HepG2 (cell line): Measurements from ENCODE around the gene RPL26. TPM values are rescaled to one million over a fixed set of nuclear protein-coding genes. Genes with fewer than 3 reads are reported as not detected.

Experiments
- CBFB ChIP-seq: sonication (generic); formaldehyde crosslinking; IDR thresholded peaks from 2 replicates; pipeline ENCODE4 v1.4.0; 2020; ENCODE audit warnings: missing genetic modification reagents
- CEBPG ChIP-seq: IDR thresholded peaks from 2 replicates; pipeline ENCODE4 v1.6.1; 2016
- CENPT ChIP-seq: sonication (generic); formaldehyde crosslinking; IDR thresholded peaks from 2 replicates; pipeline ENCODE4 v1.8.0; 2022; ENCODE audit warnings: low read depth, mild to moderate bottlenecking, moderate library complexity, missing genetic modification reagents
- HNRNPK ChIP-seq: fragments of 200-400 bp; formaldehyde crosslinking; IDR thresholded peaks from 2 replicates; pipeline ENCODE4 v1.6.1; 2018; ENCODE audit warnings: low read length, low read depth, moderate library complexity, mild to moderate bottlenecking; ENCODE audit not compliant: poor library complexity, severe bottlenecking
- JUND ChIP-seq: sonication (generic); formaldehyde crosslinking; IDR thresholded peaks from 2 replicates; pipeline ENCODE4 v1.8.0; 2022; ENCODE audit warnings: mild to moderate bottlenecking, missing genetic modification reagents
- KLF9 ChIP-seq: IDR thresholded peaks from 2 replicates; pipeline ENCODE4 v1.6.1; 2016; ENCODE audit warnings: low read depth
- NR2C2 ChIP-seq: sonication (generic); formaldehyde crosslinking; IDR thresholded peaks from 2 replicates; pipeline ENCODE4 v1.4.0; 2020; ENCODE audit warnings: missing genetic modification reagents, mild to moderate bottlenecking, moderate library complexity, borderline replicate concordance
- SIX4 ChIP-seq: sonication (generic); formaldehyde crosslinking; IDR thresholded peaks from 2 replicates; pipeline ENCODE4 v1.4.0; 2020; ENCODE audit warnings: missing genetic modification reagents
- YEATS4 ChIP-seq: sonication (generic); formaldehyde crosslinking; IDR thresholded peaks from 2 replicates; pipeline ENCODE4 v1.4.0; 2020; ENCODE audit warnings: missing genetic modification reagents, borderline replicate concordance
- ZBTB38 ChIP-seq: sonication (generic); formaldehyde crosslinking; IDR thresholded peaks from 2 replicates; pipeline ENCODE4 v1.5.1; 2020; ENCODE audit warnings: mild to moderate bottlenecking, missing genetic modification reagents
- ZFP36L2 ChIP-seq: sonication (generic); formaldehyde crosslinking; IDR thresholded peaks from 2 replicates; pipeline ENCODE4 v1.4.0; 2020; ENCODE audit warnings: missing genetic modification reagents
- ZFP37 ChIP-seq: sonication (generic); formaldehyde crosslinking; IDR thresholded peaks from 2 replicates; pipeline ENCODE4 v1.4.0; 2020; ENCODE audit warnings: missing genetic modification reagents, borderline replicate concordance
- ZNF230 ChIP-seq: sonication (generic); formaldehyde crosslinking; IDR thresholded peaks from 2 replicates; pipeline ENCODE4 v1.4.0; 2020; ENCODE audit warnings: mild to moderate bottlenecking, missing genetic modification reagents
- ZNF446 ChIP-seq: sonication (generic); formaldehyde crosslinking; IDR thresholded peaks from 2 replicates; pipeline ENCODE4 v1.5.0; 2020; ENCODE audit warnings: mild to moderate bottlenecking, missing genetic modification reagents
- ZNF724P ChIP-seq: sonication (generic); formaldehyde crosslinking; IDR thresholded peaks from 2 replicates; pipeline ENCODE4 v1.8.0; 2022; ENCODE audit warnings: missing genetic modification reagents, borderline replicate concordance
- ZNF883 ChIP-seq: sonication (generic); formaldehyde crosslinking; IDR thresholded peaks from 2 replicates; pipeline ENCODE4 v1.5.1; 2020; ENCODE audit warnings: mild to moderate bottlenecking, missing genetic modification reagents; ENCODE audit errors: not compliant biosample characterization
- ZSCAN30 ChIP-seq: sonication (generic); formaldehyde crosslinking; IDR thresholded peaks from 2 replicates; pipeline ENCODE4 v1.5.0; 2020; ENCODE audit warnings: mild to moderate bottlenecking, missing genetic modification reagents
- polyA plus RNA-seq, 8 experiments: library from polyadenylated mRNA; depleted of rRNA in 3 of 8; stranded (reverse) in 7 of 8; unstranded in 1 of 8; fragments of >200 nt; fragmentation: Illumina TruSeq in 4 of 8; extraction: Trizol in 4 of 8; gene quantifications; 2 replicates each; pipeline versions ENCODE4 v1.2.1 to v1.2.3, GENCODE V29; 2011 to 2016; ENCODE audit warnings: low read depth in 4 of 8, missing spikeins in 1 of 8, mixed read lengths in 1 of 8; ENCODE audit not compliant: insufficient read depth in 1 of 8
- total RNA-seq, 5 experiments: library from RNA; depleted of rRNA; stranded (reverse); fragments of >200 nt; fragmentation: Illumina TruSeq; extraction: Trizol; gene quantifications; 2 replicates each; pipeline ENCODE4 v1.2.3, GENCODE V29; 2016; ENCODE audit warnings: low read depth in 1 of 5
- TF ChIP-seq, protein P1 (sequence below): sonication (generic); formaldehyde crosslinking; IDR thresholded peaks from one replicate; pipeline ENCODE4 v1.5.1; 2020; ENCODE audit warnings: mild to moderate bottlenecking, missing genetic modification reagents; ENCODE audit errors: not compliant biosample characterization
- TF ChIP-seq, protein P2 (sequence below): sonication (generic); formaldehyde crosslinking; conservative IDR thresholded peaks from 2 replicates; pipeline ENCODE4 v1.8.1; 2023; ENCODE audit warnings: missing genetic modification reagents

The RPL26 gene
- total and polyA plus RNA-seq, 2 of the 13 experiments (the other 11 are each of a cell fraction or from before 2014, with no cell fraction given): 2,817 to 3,529 TPM

DNA sequence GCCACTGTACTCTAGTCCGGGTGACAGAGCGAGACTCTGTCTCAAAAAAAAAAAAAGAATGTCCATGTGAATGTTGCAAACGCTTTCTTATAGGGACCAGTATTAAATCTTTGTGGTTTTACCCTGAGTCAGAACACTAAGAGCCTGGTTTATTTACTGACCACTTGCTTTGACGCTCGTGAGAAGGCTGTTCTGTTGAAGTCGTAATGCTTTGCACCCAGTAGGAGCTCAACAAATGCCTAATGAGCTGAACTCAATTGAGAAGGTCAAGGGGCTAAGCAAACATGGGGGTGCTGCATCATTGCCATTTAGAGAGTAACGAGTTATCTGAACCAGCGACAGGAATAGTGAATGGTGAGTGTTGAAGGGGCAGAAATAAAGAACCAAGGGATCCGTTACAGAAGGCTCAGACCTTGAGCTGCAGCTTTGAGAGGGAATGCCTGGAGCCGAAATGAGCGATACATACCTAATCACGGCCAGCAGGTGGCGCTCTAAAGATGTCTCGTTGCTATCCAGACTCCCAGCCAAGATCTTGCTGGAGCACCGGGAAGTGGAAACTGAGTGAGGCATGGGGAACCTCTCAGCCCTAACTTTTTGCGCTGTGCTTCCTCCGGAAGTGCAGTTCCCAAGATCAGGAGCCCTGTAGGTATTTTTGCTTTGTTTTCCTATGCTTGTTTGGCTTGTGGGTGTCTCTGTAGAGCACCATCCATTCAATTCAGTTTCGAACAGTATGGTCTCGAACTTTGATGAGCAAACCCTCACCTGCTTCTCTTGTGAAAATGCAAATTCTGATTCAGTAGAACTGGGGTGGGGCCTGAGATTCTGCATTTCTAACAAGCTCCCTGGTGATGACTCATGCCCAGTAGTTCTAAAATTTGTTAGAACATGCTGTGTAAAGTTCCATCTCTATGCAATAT is 27.2 kb upstream of the RPL26 start (continued):
- TF ChIP-seq, protein P1, sequence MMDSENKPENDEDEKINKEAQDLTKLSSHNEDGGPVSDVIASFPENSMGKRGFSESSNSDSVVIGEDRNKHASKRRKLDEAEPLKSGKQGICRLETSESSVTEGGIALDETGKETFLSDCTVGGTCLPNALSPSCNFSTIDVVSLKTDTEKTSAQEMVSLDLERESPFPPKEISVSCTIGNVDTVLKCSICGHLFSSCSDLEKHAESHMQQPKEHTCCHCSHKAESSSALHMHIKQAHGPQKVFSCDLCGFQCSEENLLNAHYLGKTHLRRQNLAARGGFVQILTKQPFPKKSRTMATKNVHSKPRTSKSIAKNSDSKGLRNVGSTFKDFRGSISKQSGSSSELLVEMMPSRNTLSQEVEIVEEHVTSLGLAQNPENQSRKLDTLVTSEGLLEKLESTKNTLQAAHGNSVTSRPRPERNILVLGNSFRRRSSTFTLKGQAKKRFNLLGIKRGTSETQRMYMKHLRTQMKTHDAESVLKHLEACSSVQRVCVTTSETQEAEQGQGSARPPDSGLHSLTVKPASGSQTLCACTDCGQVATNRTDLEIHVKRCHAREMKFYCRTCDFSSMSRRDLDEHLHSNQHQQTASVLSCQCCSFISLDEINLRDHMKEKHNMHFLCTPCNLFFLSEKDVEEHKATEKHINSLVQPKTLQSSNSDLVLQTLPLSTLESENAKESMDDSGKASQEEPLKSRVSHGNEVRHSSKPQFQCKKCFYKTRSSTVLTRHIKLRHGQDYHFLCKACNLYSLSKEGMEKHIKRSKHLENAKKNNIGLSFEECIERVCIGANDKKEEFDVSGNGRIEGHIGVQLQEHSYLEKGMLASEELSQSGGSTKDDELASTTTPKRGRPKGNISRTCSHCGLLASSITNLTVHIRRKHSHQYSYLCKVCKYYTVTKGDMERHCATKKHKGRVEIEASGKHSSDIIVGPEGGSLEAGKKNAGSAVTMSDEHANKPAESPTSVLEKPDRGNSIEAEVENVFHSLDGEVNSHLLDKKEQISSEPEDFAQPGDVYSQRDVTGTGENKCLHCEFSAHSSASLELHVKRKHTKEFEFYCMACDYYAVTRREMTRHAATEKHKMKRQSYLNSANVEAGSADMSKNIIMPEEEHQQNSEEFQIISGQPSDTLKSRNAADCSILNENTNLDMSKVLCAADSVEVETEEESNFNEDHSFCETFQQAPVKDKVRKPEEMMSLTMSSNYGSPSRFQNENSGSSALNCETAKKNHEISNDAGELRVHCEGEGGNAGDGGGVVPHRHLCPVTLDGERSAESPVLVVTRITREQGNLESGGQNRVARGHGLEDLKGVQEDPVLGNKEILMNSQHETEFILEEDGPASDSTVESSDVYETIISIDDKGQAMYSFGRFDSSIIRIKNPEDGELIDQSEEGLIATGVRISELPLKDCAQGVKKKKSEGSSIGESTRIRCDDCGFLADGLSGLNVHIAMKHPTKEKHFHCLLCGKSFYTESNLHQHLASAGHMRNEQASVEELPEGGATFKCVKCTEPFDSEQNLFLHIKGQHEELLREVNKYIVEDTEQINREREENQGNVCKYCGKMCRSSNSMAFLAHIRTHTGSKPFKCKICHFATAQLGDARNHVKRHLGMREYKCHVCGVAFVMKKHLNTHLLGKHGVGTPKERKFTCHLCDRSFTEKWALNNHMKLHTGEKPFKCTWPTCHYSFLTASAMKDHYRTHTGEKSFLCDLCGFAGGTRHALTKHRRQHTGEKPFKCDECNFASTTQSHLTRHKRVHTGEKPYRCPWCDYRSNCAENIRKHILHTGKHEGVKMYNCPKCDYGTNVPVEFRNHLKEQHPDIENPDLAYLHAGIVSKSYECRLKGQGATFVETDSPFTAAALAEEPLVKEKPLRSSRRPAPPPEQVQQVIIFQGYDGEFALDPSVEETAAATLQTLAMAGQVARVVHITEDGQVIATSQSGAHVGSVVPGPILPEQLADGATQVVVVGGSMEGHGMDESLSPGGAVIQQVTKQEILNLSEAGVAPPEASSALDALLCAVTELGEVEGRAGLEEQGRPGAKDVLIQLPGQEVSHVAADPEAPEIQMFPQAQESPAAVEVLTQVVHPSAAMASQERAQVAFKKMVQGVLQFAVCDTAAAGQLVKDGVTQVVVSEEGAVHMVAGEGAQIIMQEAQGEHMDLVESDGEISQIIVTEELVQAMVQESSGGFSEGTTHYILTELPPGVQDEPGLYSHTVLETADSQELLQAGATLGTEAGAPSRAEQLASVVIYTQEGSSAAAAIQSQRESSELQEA (CRISPR knock-in tag): no peak
- TF ChIP-seq NR2C2 (CRISPR knock-in tag): no peak
- no peak for TF ChIP-seq ZFP36L2
- no peak for TF ChIP-seq CBFB (CRISPR knock-in tag)
- TF ChIP-seq, protein P2, sequence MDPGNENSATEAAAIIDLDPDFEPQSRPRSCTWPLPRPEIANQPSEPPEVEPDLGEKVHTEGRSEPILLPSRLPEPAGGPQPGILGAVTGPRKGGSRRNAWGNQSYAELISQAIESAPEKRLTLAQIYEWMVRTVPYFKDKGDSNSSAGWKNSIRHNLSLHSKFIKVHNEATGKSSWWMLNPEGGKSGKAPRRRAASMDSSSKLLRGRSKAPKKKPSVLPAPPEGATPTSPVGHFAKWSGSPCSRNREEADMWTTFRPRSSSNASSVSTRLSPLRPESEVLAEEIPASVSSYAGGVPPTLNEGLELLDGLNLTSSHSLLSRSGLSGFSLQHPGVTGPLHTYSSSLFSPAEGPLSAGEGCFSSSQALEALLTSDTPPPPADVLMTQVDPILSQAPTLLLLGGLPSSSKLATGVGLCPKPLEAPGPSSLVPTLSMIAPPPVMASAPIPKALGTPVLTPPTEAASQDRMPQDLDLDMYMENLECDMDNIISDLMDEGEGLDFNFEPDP: no peak
- TF ChIP-seq ZNF883 (CRISPR knock-in tag): no peak
- TF ChIP-seq KLF9 (CRISPR knock-in tag): no peak
- TF ChIP-seq SIX4 (CRISPR knock-in tag): no peak
- TF ChIP-seq ZNF446 (CRISPR knock-in tag): no peak
- TF ChIP-seq YEATS4 (CRISPR knock-in tag): no peak
- TF ChIP-seq HNRNPK: no peak
- TF ChIP-seq JUND (CRISPR knock-in tag): no peak
- TF ChIP-seq ZBTB38: no peak
- no peak for TF ChIP-seq ZNF230 (CRISPR knock-in tag)
- no peak for TF ChIP-seq ZSCAN30 (CRISPR knock-in tag)
- 0 out of 2 replicates have a peak, but pooled peaks have one; percentile 20 for TF ChIP-seq CEBPG
- no peak for TF ChIP-seq ZNF724P (CRISPR knock-in tag)
- no peak for TF ChIP-seq CENPT
- TF ChIP-seq ZFP37 (CRISPR knock-in tag): no peak
